Kasumi-1 (cell line): ENCODE measurements around the gene IGF2.

Experiments
- DNase-seq, 2 experiments: peaks; one replicate each; lab custom pipeline; 2025; lab: John Stamatoyannopoulos, UW

Gene IGF2

DNA sequence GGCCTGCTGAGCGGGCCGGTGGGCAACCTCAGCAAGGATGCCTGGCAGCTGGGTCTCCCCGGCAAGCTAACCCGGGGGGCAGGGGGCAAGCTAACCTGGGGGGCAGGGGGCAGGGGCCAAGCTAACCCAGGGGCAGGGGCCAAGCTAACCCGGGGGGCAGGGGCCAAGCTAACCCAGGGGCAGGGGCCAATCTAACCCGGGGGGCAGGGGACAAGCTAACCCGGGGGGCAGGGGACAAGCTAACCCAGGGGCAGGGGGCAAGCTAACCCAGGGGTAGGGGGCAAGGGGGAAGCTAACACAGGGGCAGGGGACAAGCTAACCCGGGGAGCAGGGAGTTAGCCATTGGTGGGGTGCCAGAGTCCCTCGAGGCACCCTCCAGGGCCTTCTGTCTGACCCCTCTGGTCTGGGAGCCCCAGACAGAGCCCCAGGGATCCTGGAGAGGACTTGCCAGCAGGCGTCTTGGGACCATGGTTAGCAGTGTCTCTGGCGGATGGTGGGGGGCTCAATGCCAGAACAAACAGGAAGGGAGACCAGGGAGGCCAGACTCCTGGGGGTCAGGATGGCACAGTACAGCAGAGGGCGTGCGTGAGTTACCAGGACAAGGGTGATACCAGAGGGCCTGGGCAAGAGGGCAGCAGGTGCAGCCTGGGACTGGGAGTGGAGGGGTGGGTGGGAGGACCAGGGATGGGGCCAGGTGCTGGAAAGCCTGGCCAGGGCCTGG lies 16.1 kb downstream of the IGF2 start:
- DNase-seq: no peak

DNA sequence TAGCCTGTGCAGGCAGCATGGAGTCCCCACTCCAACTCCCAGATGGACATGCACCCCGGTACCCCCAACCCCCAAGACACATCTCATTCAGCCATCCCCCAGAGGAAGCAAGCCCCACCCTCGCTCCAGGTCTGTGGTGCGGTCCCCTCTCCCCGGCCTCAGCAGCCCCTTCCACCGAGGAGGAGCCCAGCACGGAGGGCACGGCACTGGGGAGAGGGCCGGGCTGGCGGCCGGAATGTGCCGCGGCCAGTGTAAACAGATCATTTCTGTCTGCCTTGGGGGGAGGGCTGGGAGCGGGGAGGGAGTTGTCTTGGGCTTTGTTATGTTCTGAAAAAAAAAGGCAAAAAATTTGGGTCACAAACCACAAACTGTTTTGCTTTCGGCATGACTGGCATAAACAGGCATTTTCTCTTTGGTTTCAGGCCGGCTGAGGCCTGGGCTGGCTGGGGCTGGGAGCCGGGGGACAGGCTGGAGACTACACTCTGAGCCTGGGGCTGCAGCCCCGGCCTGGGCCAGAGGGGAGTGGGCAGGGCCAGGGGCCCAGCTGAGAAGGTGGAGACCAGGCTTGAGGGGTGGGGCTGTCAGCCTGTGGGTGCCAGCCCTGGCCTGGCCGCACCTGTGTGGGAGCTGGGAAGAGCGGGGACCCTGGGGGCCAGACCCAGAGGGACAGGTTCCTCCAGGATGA lies 16.8 kb downstream of the IGF2 start:
- no peak for DNase-seq

DNA sequence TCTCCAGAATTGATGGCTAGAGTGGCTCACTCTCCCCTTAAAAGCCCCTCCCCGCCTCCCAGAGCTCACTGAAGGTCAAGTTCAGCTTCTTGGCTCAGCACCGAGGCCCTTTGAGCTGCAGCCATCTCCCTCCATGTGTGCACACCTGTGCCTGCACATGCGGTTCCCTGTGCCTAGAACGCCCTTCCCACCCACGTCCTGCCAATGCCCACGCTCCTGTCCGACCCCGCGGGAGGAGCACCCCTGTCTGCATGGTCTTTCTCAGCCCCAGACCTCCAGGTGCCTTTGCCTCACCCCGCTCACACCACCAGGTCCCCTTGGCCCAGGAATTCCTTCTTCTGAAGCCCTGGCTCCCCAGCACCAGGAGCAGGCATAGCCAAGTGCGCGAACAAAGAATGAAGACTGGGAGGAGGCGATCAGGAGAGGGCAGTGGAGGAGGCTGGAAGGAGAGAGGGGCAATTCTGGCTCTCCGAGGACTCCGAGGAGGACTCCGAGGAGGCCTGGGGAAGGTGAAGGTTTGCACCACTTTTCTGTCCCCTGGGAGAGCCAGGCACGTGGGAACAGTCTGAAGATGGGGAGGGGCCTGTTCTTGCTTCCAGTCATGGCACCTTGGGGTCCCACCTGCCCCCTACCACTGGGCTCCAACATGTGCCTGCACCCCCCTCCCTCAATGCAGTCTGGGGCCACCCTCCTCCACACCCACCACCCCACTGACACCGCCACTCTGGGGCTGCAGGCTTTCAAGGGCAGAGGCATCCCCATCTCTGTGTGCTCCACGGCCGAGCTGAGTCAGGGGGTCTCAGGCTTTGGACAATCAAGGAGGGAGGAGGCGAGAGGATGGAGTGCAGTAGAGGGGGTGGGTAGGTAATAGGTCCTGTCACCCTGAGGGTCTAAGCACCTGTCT lies 17.7 kb downstream of the IGF2 start:
- no peak for DNase-seq

GRCh38 chr11:2120359-2121100 lies 18.7 kb downstream of the IGF2 start:
- no peak for DNase-seq

GRCh38 chr11:2118677-2119076 lies 20.5 kb downstream of the IGF2 start:
- DNase-seq: no peak

- DNase-seq: no peak
Measured at GRCh38 chr11:2116680-2117079, 22.5 kb downstream of the IGF2 start.

DNA sequence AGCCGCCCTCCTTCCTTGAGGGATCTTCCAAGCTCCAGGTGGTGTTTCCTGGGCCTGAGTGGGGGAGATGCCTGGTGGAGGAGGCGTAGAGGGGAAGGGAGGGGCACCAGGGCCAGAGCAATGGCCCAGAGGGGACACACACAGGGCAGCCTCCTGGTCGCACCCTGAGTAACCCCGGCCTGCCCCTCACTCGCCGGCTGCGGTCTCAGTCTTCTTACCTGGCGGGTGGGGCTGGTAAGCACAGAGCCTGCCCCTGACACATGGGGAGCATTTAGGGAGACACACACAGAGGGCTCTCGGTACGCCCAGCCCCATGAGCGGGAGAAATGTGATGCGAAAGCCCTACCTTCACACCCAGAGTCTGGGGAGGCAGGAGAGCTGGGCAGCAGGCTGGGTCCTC lies 23.9 kb downstream of the IGF2 start:
- DNase-seq: no peak

DNA sequence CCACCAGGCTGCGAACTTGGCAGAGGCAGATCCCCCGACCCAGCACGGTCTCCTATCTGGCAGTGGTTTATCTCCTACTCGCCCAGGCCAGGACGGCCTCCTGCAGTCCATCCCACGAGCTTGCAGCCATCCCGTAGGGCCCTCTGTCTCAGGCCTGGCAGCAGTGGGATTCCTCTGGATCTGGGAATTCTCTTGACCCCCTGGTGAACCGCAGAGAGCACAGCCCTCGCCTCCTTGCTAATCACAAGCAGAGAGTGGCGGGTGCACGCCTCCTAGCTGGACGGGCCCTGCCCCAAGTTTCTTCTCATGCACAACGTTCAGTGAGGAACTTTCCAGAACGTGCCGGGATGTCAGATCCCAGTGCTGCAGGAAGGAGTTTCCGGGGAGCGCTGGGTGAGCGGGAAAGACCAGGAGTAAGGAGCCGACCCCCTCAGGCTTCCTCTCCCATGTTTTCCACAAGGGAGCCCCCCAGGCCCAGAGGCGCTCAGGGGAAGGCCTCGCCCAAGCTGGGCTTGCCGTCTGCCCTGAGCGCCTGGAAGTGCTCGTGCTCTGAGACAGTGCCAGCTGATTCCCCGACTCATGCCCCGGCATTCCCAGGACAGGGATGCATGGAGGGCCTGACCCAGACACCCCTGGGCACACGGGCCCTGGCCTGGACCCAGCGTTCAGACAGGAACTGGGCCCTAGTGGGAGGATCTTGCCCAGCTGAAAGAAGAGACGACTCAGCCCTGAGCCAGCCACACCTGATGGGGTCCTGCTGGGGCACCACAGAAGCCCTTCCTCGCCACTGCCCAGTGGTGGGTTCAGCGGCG lies 24.6 kb downstream of the IGF2 start:
- no peak for DNase-seq

DNA sequence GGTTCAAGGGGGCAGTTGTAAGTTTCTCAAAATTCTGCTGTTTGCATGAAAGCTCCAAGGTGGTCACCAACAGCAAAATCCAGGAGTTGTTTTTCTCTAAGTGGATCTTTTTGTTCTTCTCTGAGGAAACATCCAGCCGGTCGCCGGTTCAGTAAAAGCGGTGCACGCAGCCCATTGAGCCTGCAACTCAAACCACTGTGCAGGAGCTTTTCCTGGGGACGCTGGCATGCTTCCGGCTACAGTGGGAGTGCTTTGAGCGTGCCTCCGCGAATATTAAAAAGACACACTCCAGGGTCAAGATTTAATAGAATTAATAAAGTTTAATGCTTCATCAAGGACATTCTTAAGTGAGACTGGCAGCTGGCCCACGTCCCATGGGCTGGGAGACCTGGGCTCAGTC lies 25.4 kb downstream of the IGF2 start:
- no peak for DNase-seq

DNA sequence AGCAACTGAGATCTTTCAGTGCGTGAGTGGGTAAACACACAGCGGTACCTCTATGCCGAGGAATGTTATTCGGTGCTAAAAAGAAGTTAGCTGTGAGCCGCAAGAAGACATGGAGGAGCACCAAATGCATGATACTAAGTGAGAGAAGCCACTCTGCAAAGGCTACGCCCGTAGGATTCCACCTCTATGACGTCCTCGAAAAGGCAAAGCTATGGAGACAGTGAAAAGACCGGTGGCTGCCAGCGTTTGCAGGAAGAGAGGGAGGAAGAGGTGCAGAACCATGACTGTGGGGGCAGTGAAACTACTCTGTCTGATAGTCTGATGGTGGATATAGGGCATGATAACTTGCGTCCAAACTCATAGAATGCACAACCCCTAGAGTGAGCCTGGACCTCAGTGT lies 28.7 kb downstream of the IGF2 start:
- no peak for DNase-seq

DNA sequence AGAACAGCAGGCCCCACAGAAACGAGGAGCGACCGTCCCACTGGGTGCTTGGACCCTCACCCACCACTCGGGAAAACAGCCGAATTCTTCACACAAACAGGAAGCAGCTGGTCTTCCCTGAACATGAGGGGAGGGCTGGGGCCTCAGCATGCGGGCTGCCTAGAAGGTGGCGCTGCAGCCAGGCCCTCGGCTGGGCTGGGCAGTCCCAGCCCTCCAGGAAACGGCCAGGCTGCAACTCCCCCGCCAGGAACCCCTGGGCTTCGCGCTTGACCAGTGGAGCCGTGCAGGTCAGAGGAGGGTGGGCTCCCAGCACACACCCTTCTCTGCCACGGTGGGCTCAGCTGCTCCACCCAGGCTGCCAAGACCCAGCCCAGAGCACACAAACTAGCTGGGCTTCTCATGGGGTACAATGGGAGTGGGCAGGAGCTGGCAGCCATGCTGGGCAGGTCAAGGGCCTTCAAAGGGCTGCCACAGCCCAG lies 29.6 kb downstream of the IGF2 start:
- no peak for DNase-seq

DNA sequence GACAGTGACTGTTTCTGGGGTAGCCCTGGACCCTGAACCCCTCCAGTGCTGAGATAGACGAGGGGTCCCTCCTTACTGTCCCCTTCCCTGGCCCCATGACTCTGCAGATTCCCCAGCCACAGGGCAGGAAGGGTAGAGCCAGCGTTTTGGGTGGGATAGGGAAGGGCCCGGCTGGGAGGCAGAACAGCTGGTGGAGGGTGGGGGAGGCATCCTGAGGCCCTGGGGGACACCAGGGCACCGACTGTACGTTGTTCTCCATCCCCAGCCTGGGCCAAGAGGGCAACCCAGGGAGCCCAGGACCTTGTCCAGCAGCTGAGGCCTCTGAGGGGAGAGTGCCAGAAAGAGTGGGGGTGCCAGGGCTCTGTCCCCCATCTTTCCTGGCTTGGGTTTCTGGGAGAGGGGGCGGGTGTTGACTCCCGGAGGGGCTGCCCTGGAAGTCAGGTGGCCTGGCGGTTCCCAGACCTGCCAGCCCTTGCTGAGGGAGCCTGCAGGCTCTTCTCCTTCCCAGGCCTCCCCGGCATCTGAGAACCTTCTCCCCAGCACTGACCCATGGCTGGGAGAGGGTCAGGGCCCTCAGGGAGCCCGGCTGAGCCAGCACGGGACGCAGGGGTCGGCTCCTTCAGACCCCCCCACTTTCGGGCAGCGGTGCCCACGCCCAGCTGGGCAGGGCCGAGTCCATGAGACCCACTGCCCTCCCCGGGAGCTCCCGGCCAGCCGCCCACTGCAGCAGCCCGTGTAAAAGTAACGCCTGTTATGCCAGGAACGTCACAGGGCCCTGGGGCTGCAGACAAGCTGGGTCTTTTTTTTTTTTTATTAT lies 30.3 kb downstream of the IGF2 start:
- no peak for DNase-seq

- no peak for DNase-seq
Measured at GRCh38 chr11:2107941-2108630, 31.1 kb downstream of the IGF2 start.

GRCh38 chr11:2107521-2107920 lies 31.7 kb downstream of the IGF2 start:
- DNase-seq: no peak

DNA sequence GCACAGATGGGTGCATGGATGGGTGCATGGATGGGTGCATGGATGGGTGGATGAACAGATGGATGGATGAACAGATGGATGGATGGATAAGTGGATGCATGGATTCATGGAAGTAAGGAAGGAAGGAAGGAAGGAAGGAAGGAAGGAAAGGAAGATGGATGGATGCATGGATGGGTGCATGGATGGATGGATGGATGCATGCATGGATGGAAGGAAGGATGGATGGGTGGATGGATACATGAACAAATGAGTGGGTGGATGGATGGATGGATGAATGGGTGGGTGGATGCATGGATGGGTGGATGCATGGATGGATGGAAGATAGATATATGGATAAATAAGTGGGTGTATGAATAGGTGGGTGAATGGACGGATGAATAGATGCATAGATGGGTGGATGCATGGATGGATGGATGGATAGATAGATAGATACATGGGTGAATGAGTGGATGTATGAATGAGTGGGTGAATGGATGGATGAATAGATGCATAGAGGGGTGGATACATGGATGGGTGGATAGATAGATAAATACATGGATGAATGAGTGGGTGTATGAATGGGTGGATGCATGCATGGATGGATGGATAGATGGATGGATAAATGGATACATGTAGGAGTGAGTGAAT lies 32.5 kb downstream of the IGF2 start:
- no peak for DNase-seq

- DNase-seq: no peak
Measured at GRCh38 chr11:2105511-2105910, 33.7 kb downstream of the IGF2 start.

GRCh38 chr11:2104524-2105440 lies 34.4 kb downstream of the IGF2 start:
- no peak for DNase-seq
